DMS 273 (cell line): ENCODE data around the gene PPP1R14B.

ENCODE experiments used
- DNase-seq: peaks from one replicate; lab custom pipeline; 2025; ENCODE audit not compliant: unreplicated experiment; lab: John Stamatoyannopoulos, UW

PPP1R14B gene

GRCh38 chr11:64261556-64262080 is 14.9 kb upstream of the PPP1R14B start:
- DNase-seq = no peak

GRCh38 chr11:64260147-64260708 is 13.5 kb upstream of the PPP1R14B start:
- DNase-seq = no peak

GRCh38 chr11:64259533-64260067 is 12.9 kb upstream of the PPP1R14B start:
- DNase-seq = no peak

- no peak for DNase-seq
Observed at GRCh38 chr11:64258946-64259532, 12.3 kb upstream of the PPP1R14B start.

GRCh38 chr11:64258356-64258755 is 11.6 kb upstream of the PPP1R14B start:
- DNase-seq = no peak

- DNase-seq = no peak
Observed at GRCh38 chr11:64256300-64256699, 9.6 kb upstream of the PPP1R14B start.

GRCh38 chr11:64255135-64256128 is 8.7 kb upstream of the PPP1R14B start:
- no peak for DNase-seq

- DNase-seq = no peak
Observed at GRCh38 chr11:64254326-64254725, 7.6 kb upstream of the PPP1R14B start.

- no peak for DNase-seq
Observed at GRCh38 chr11:64253481-64253880, 6.7 kb upstream of the PPP1R14B start.

GRCh38 chr11:64253043-64253442 is 6.3 kb upstream of the PPP1R14B start:
- DNase-seq = no peak

- no peak for DNase-seq
Observed at GRCh38 chr11:64252003-64252872, 5.5 kb upstream of the PPP1R14B start.

- no peak for DNase-seq
Observed at GRCh38 chr11:64251753-64252002, 4.9 kb upstream of the PPP1R14B start.

- peak; percentile 75 for DNase-seq
Observed at GRCh38 chr11:64251016-64251752, 4.4 kb upstream of the PPP1R14B start, which contains the start of gene PLCB3. Gene PLCB3 (plus strand): TSS chr11:64251530. CDS start chr11:64251650, 120 bp downstream.

GRCh38 chr11:64250415-64251015 is 3.8 kb upstream of the PPP1R14B start:
- DNase-seq = peak; percentile 57

- no peak for DNase-seq
Observed at GRCh38 chr11:64249563-64250414, 3.0 kb upstream of the PPP1R14B start.

- DNase-seq = no peak
Observed at GRCh38 chr11:64249038-64249437, 2.3 kb upstream of the PPP1R14B start.

- no peak for DNase-seq
Observed at GRCh38 chr11:64248578-64248977, 1.8 kb upstream of the PPP1R14B start.

- DNase-seq = no peak
Observed at GRCh38 chr11:64247729-64248531, 1.2 kb upstream of the PPP1R14B start.
